Spleen (tissue), 13 donors: Measurements from ENCODE around the gene TSNAXIP1. TPM values are rescaled to one million over a fixed set of nuclear protein-coding genes. Genes with fewer than 3 reads are reported as not detected.
A peak's percentile ranks its signal among the peaks of the same experiment; 100 is the strongest.

ENCODE experiments used
- DNase-seq: peaks from one replicate; pipeline ENCODE4 v3.0.0-alpha.2; 2020
- H3K27ac ChIP-seq, 8 donors: fragments of 200-600 bp; sonication (generic) in 7 of 8; 1 replicate in 4 of 8; 2 replicates in 4 of 8; pipeline versions ENCODE4 v1.5.0 to v1.8.0; 2016 to 2021; ENCODE audit warnings: inconsistent platforms in 4 of 8, mild to moderate bottlenecking in 4 of 8, moderate library complexity in 1 of 8
- H3K27me3 ChIP-seq, 7 donors: fragments of 200-600 bp; sonication (generic) in 6 of 7; replicated peaks in 1 of 7; 1 replicate in 4 of 7; 2 replicates in 3 of 7; pipeline versions ENCODE4 v1.5.0 to v1.8.0; 2016 to 2021; ENCODE audit warnings: inconsistent platforms in 3 of 7, mild to moderate bottlenecking in 1 of 7
- H3K36me3 ChIP-seq, 6 donors: fragments of 200-600 bp; sonication (generic) in 5 of 6; 1 replicate in 4 of 6; 2 replicates in 2 of 6; pipeline versions ENCODE4 v1.5.0 to v1.8.0; 2016 to 2021; ENCODE audit warnings: inconsistent platforms in 2 of 6
- H3K4me1 ChIP-seq, 6 donors: fragments of 200-600 bp; sonication (generic) in 5 of 6; 1 replicate in 3 of 6; 2 replicates in 3 of 6; pipeline versions ENCODE4 v1.5.0 to v1.8.0; 2016 to 2021; ENCODE audit warnings: inconsistent platforms in 3 of 6
- H3K4me3 ChIP-seq, 8 donors: fragments of 200-600 bp; sonication (generic) in 7 of 8; 1 replicate in 4 of 8; 2 replicates in 4 of 8; pipeline versions ENCODE4 v1.5.0 to v1.8.0; 2016 to 2021; ENCODE audit warnings: inconsistent platforms in 4 of 8, mild to moderate bottlenecking in 4 of 8, moderate library complexity in 2 of 8
- H3K9me3 ChIP-seq, 8 donors: fragments of 200-600 bp; sonication (generic) in 7 of 8; 1 replicate in 4 of 8; 2 replicates in 4 of 8; pipeline versions ENCODE4 v1.5.0 to v1.8.0; 2016 to 2021; ENCODE audit warnings: inconsistent platforms in 4 of 8
- CTCF ChIP-seq, 11 experiments: fragments of 200-600 bp in 7 of 11; fragments of 450-650 bp in 4 of 11; sonication (generic) in 4 of 11; IDR thresholded peaks in 8 of 11; conservative IDR thresholded peaks in 3 of 11; 1 replicate in 7 of 11; 2 replicates in 4 of 11; pipeline versions ENCODE4 v1.4.0 to v1.8.0; 2016 to 2021; ENCODE audit warnings: antibody characterized with exemption in 11 of 11, inconsistent platforms in 4 of 11, mild to moderate bottlenecking in 1 of 11
- POLR2A ChIP-seq, 3 donors: fragments of 450-650 bp; IDR thresholded peaks; one replicate each; pipeline ENCODE4 v1.5.1; 2017; ENCODE audit warnings: antibody characterized with exemption in 3 of 3, mild to moderate bottlenecking in 1 of 3
- POLR2AphosphoS5 ChIP-seq, 3 donors: sonication (generic); formaldehyde crosslinking; IDR thresholded peaks; one replicate each; pipeline ENCODE4 v1.5.1; 2017; ENCODE audit warnings: antibody characterized with exemption in 3 of 3
- WGBS, 5 donors: extraction: QIAGEN DNeasy Blood & Tissue Kit in 3 of 5; methylation state at CpG; one replicate each; pipeline versions ENCODE4 v1.1.5 to v1.1.7; 2013 to 2018; 5-methylcytosine and 5-hydroxymethylcytosine counted together
- intact Hi-C: fragments of 100-400 bp; cut with DNase I; formaldehyde crosslinking; loops from one replicate; pipeline ENCODE4 v1.15.0; 2023; ENCODE audit warnings: low total_unique reads
- long read RNA-seq, 2 donors: transcript quantifications; one replicate each; lab custom pipeline, GENCODE V29; 2026
- polyA plus RNA-seq, 3 donors: library from polyadenylated mRNA; stranded (reverse); fragments of 200-250 nt; gene quantifications; one replicate each; pipeline ENCODE4 v1.2.1, GENCODE V29; 2013
- total RNA-seq, 7 donors: library from RNA; depleted of rRNA in 3 of 7; stranded (reverse); fragments of >200 nt in 3 of 7; fragmentation: NEBNext Ultra II Directional in 4 of 7; extraction: Animal tissue kit (Norgen Biotek cat#: 25700) in 4 of 7; gene quantifications; one replicate each; pipeline versions ENCODE4 v1.1.0 to v1.2.1, GENCODE V29; 2016 to 2021
- donor health status: healthy with polysubstance abuse.
- donor health status: DM: no; HTN: no; CAD: no; lungs with moderate emphysema.
- donor health status: DM: no; HTN: no; CAD: no.
- donor health status: Bipolar disorder and iron deficiency.
- donor health status: healthy.
- donor health status: DM: no; HTN: no; CAD: no.
- donor health status: DM: yes; HTN: yes; CAD: no.

The TSNAXIP1 gene
- total RNA-seq (1 to 10 TPM in 1 of 7 donors, under 1 TPM in 6; 0.44 to 2.7 (median 0.80) TPM), polyA plus RNA-seq (1 to 10 TPM; 1.0 to 2.3 (median 1.9) TPM)
- long read RNA-seq, donor 1, partial matches to known transcripts = 5 of 5 reads
- long read RNA-seq, donor 1, other reads (novel, unspliced or antisense) = 0 of 5 reads
- long read RNA-seq, donor 2 = 0 reads

- Histone ChIP-seq H3K9me3 (no peaks in the 10 kb centered on the region), H3K27ac (peak within 1 kb of the TSS; percentile 77 to 92 (median 82)), H3K4me3 (peak within 1 kb of the TSS; percentile 73 to 98 (median 86)), H3K36me3 (peaks cover 0 to 31% (median 0%) of the 10 kb centered on the region in 6 donors), H3K4me1 (peaks cover 37 to 57% (median 53%) of the 10 kb centered on the region in 6 donors), H3K27me3 (no peaks in the 10 kb centered on the region)
- peak in 2 of 11 experiments; percentile 4 to 23 for TF ChIP-seq CTCF (IDR thresholded peaks at IDR 0.05 in 8 of 11, conservative IDR thresholded peaks at IDR 0.05 in 3 of 11)
- TF ChIP-seq POLR2AphosphoS5 (IDR thresholded peaks at IDR 0.05) = peak; percentile 92 to 93 (median 93)
- peak in 1 of 3 donors; percentile 77 for TF ChIP-seq POLR2A (IDR thresholded peaks at IDR 0.05)
- 0 to 1% (median 0%) methylated on average over 27 to 54 of the region's 54 CpGs for WGBS, 5 donors
- peak; percentile 99 for DNase-seq
- intact Hi-C loops = loop anchor here (10.0 kb wide), 2 partner anchors 52 to 282 kb away; partner anchors contain the start of gene RIPOR1
Observed at GRCh38 chr16:67806428-67807147, at the start of gene TSNAXIP1, which contains the start of gene RANBP10. Gene TSNAXIP1 (plus strand): TSS chr16:67806889. CDS start chr16:67807150, 261 bp downstream. Gene RANBP10 (minus strand): TSS chr16:67806560. CDS start chr16:67806536, 24 bp downstream.

- 94 to 100% (median 96%) methylated on average over 1 to 3 of the region's 3 CpGs for whole genome bisulfite sequencing, 5 donors
- intact Hi-C loops = loop anchor here (10.0 kb wide), 1 partner anchor 47 kb away; the partner anchor contains the start of genes RANBP10 and TSNAXIP1
- TF ChIP-seq POLR2A (IDR thresholded peaks at IDR 0.05) (no peak), CTCF (IDR thresholded peaks at IDR 0.05 in 8 of 11, conservative IDR thresholded peaks at IDR 0.05 in 3 of 11) (no peak), POLR2AphosphoS5 (IDR thresholded peaks at IDR 0.05) (no peak)
Observed at GRCh38 chr16:67758006-67758405, 48.7 kb upstream of the TSNAXIP1 start.

GRCh38 chr16:67758966-67759365, 47.7 kb upstream of the TSNAXIP1 start:
- H3K36me3 ChIP-seq = peaks cover 0 to 73% (median 9%) of the 10 kb centered on the region in 6 donors
- H3K4me1 ChIP-seq = peaks cover 0 to 26% (median 6%) of the 10 kb centered on the region in 6 donors
- no peaks in the 10 kb centered on the region for H3K27me3 ChIP-seq
- intact Hi-C loops = loop anchor here (10.0 kb wide), 1 partner anchor 46 kb away; the partner anchor contains the start of genes RANBP10 and TSNAXIP1
- no peaks in the 10 kb centered on the region for H3K9me3 ChIP-seq
- no peak for DNase-seq
- H3K27ac ChIP-seq = no peak overlapping the region
- TF ChIP-seq POLR2A (IDR thresholded peaks at IDR 0.05) (no peak), CTCF (IDR thresholded peaks at IDR 0.05 in 8 of 11, conservative IDR thresholded peaks at IDR 0.05 in 3 of 11) (no peak), POLR2AphosphoS5 (IDR thresholded peaks at IDR 0.05) (no peak)
- 93 to 95% (median 95%) methylated on average over 7 of the region's 7 CpGs for WGBS, 5 donors
- no peak overlapping the region for H3K4me3 ChIP-seq

More at GRCh38 chr16:67758006-67758405, 48.7 kb upstream of the TSNAXIP1 start:
- no peaks in the 10 kb centered on the region for H3K9me3 ChIP-seq
- no peak for DNase-seq
- H3K4me3 ChIP-seq = no peak overlapping the region
- peaks cover 0 to 73% (median 12%) of the 10 kb centered on the region in 6 donors for H3K36me3 ChIP-seq
- peaks cover 0 to 26% (median 6%) of the 10 kb centered on the region in 6 donors for H3K4me1 ChIP-seq
- H3K27ac ChIP-seq = no peak overlapping the region
- no peaks in the 10 kb centered on the region for H3K27me3 ChIP-seq
